ENCODE measurements around the gene IFT81. TPM values are rescaled to one million over a fixed set of nuclear protein-coding genes. Genes with fewer than 3 reads are reported as not detected.

The IFT81 gene
- total and polyA plus RNA-seq, 2 of the 13 experiments (the other 11 are each of a cell fraction or from before 2014, with no cell fraction given) = 4.2 to 13.0 TPM

- peak; percentile 41; the same call in 1 of the 2 replicates for TF ChIP-seq ZBTB26 (CRISPR knock-in tag; IDR thresholded peaks at IDR 0.05; ENCODE audit: borderline replicate concordance)
- no peak for TF ChIP-seq MED8 (CRISPR knock-in tag; IDR thresholded peaks at IDR 0.05; ENCODE audit: insufficient replicate concordance)
- TF ChIP-seq MLX (CRISPR knock-in tag; IDR thresholded peaks at IDR 0.05) = peak; percentile 92
- peak; percentile 73 for TF ChIP-seq SAP130 (CRISPR knock-in tag; IDR thresholded peaks at IDR 0.05; ENCODE audit: low read depth)
- TF ChIP-seq STAT5B (CRISPR knock-in tag; IDR thresholded peaks at IDR 0.05) = no peak
- TF ChIP-seq PRDM4 (CRISPR knock-in tag; IDR thresholded peaks at IDR 0.05; ENCODE audit: borderline replicate concordance) = no peak
- no peak for TF ChIP-seq ATRX (CRISPR knock-in tag; IDR thresholded peaks at IDR 0.05; ENCODE audit: borderline replicate concordance)
- TF ChIP-seq ASH2L (IDR thresholded peaks at IDR 0.05; ENCODE audit: insufficient read length, low read depth, low read length) = peak; percentile 52
- TF ChIP-seq ZHX1 (CRISPR knock-in tag; IDR thresholded peaks at IDR 0.05; ENCODE audit: low read depth) = 0 out of 2 replicates have a peak, but pooled peaks have one; percentile 65
- no peak for TF ChIP-seq ZKSCAN1 (IDR thresholded peaks at IDR 0.05; ENCODE audit: low read length)
- no peak for TF ChIP-seq NR1H2 (CRISPR knock-in tag; IDR thresholded peaks at IDR 0.05; ENCODE audit: borderline replicate concordance, low read depth)
- TF ChIP-seq HOMEZ (CRISPR knock-in tag; IDR thresholded peaks at IDR 0.05; ENCODE audit: low read depth) = peak; percentile 85
- TF ChIP-seq CHD4 (IDR thresholded peaks at IDR 0.05; ENCODE audit: borderline replicate concordance, low read length) = peak; percentile 44; the same call in 1 of the 2 replicates
- no peak; the same call in 1 of the 2 replicates for TF ChIP-seq ZBTB38 (CRISPR knock-in tag; IDR thresholded peaks at IDR 0.05)
- TF ChIP-seq ZIK1 (CRISPR knock-in tag; IDR thresholded peaks at IDR 0.05; ENCODE audit: borderline replicate concordance, low read depth) = no peak
- TF ChIP-seq ZNF7 (CRISPR knock-in tag; IDR thresholded peaks at IDR 0.05) = no peak
- no peak for TF ChIP-seq ZNF556 (CRISPR knock-in tag; IDR thresholded peaks at IDR 0.05; ENCODE audit: borderline replicate concordance)
- TF ChIP-seq BORCS8-MEF2B (CRISPR knock-in tag; IDR thresholded peaks at IDR 0.05) = peak; percentile 78; the same call in 1 of the 2 replicates
Observed at GRCh38 chr12:110079477-110080400, 44.4 kb upstream of the IFT81 start (continued).

Measured in HepG2 (cell line).